Frontal cortex (tissue), 4 donors: ENCODE measurements around the gene CENPC. TPM values are rescaled to one million over a fixed set of nuclear protein-coding genes. Genes with fewer than 3 reads are reported as not detected.

Experiments
- DNase-seq, 2 donors: peaks; one replicate each; pipeline ENCODE4 v3.0.0; 2012; ENCODE audit warnings: low spot score in 2 of 2
- FAIRE-seq: peaks from 2 replicates; lab custom pipeline; 2012; peaks lifted over from hg19 to GRCh38; lab: Jason Lieb, UNC
- small RNA-seq: library from RNA; depleted of rRNA; stranded (forward); fragments of <200 nt; gene quantifications from one replicate; pipeline ENCODE3, GENCODE V24; 2014
- total RNA-seq: library from RNA; depleted of rRNA; stranded (reverse); fragments of >200 nt; gene quantifications from one replicate; pipeline ENCODE4 v1.2.3, GENCODE V29; 2014
- donor health status: control.
- donor health status: control.
- donor health status: control.

The CENPC gene
- total RNA-seq, 1 donor from 2014 or later = 26.1 TPM

DNA sequence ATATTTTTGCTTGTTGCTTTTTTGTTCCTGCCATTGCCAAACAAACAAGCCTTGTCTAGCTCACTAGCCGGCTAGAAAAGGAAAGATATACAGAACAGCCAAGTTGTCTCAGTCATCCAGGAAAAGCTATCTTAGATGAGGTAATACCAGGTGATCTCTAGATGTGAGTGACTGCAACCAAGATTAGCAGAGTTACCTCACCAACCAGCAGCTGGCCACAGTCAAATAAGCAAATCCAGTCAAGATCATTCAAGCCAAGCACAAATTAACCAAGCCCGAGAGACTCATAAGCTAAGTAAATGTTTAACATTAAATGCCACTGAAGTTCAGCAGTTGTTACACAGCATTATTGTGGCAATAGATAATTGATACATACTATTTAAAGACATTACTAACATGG, 108.6 kb downstream of the CENPC start:
- DNase-seq (no peak), FAIRE-seq (no peak)

DNA sequence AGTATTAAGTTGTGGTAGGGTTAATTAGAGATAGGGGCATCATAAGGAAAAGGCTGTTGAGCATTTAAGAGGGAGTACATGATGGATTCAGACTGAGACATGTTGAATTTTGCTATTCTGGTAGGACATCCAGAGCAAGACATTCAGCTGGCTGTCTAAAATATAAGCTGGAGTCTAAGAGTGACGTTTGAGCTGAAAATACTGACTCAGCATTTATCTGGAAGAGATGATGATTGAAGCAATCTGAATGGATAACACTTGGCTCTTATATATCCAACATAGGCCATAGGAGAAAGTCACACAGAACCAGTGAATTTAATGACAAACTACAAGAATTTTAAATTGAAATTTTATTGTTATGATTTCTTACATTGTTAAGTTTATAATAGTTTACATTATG, 114.3 kb downstream of the CENPC start:
- DNase-seq = no peak
- no peak for FAIRE-seq

- DNase-seq = no peak
- no peak for FAIRE-seq
Measured at GRCh38 chr4:67428819-67429218, 116.5 kb downstream of the CENPC start.

Small RNA genes within 50 kb of the gene (small RNA-seq; reads per million reads assigned to genes)
- gene RNA5SP527 (not detected), gene RNU1-63P (0.10 reads per million)

Other genes starting within 250 kb of the CENPC start
- not detected for gene STAP1, start 13.2 kb upstream of the CENPC start, total RNA-seq
- gene UBA6, start 155.7 kb upstream of the CENPC start, total RNA-seq = 115 TPM
- gene GNRHR, start 208.9 kb upstream of the CENPC start, total RNA-seq = not detected